ENCODE data around the gene SH3PXD2A. TPM values are rescaled to one million over a fixed set of nuclear protein-coding genes. Genes with fewer than 3 reads are reported as not detected.
A peak's percentile ranks its signal among the peaks of the same experiment; 100 is the strongest.

The SH3PXD2A gene
- total RNA-seq, 1 experiment from 2014 or later: 0.07 TPM

DNA sequence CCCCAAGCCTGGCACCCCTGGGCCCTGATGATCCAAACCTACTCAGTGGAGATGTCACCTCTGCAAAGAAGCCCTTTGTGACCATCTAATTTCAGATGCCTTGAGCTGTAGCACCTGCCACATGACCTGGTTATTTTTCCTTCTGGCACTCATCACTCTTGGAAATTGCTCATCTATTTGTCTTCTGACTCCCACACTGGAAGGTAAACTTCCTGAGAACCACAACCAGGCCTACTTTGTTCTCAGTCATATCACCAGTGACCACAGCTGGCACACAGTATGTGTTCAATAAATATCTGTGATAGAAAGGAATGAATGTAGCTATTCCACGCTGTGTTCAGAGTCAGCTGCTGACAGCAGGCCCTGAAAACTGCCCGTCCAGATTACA is 97.1 kb downstream of the SH3PXD2A start:
- no peak overlapping the region for H3K27ac ChIP-seq (ENCODE audit: low read length)
- no peaks in the 10 kb centered on the region for H3K79me2 ChIP-seq (ENCODE audit: low read length)
- H3K36me3 ChIP-seq (ENCODE audit: insufficient read depth, low read length): no peaks in the 10 kb centered on the region
- H3K9me3 ChIP-seq (ENCODE audit: low read length): no peaks in the 10 kb centered on the region
- no peak overlapping the region for H3K9ac ChIP-seq (ENCODE audit: low read length)
- H4K20me1 ChIP-seq (ENCODE audit: insufficient read depth, low read depth, low read length): no peaks in the 10 kb centered on the region
- H3K9me2 ChIP-seq (replicated peaks; ENCODE audit: insufficient read depth, low read length): no peaks in the 10 kb centered on the region
- H3K4me2 ChIP-seq (ENCODE audit: low read depth, low read length, poor library complexity, severe bottlenecking): no peak overlapping the region
- H2AFZ ChIP-seq (ENCODE audit: low read length): no peak overlapping the region
- no peak overlapping the region for H3K4me3 ChIP-seq (ENCODE audit: low read length)
- peaks cover 5% of the 10 kb centered on the region for H3K4me1 ChIP-seq (ENCODE audit: low read length)
- DNase-seq: no peak
- no peaks in the 10 kb centered on the region for H3K27me3 ChIP-seq (ENCODE audit: low read length)

DNA sequence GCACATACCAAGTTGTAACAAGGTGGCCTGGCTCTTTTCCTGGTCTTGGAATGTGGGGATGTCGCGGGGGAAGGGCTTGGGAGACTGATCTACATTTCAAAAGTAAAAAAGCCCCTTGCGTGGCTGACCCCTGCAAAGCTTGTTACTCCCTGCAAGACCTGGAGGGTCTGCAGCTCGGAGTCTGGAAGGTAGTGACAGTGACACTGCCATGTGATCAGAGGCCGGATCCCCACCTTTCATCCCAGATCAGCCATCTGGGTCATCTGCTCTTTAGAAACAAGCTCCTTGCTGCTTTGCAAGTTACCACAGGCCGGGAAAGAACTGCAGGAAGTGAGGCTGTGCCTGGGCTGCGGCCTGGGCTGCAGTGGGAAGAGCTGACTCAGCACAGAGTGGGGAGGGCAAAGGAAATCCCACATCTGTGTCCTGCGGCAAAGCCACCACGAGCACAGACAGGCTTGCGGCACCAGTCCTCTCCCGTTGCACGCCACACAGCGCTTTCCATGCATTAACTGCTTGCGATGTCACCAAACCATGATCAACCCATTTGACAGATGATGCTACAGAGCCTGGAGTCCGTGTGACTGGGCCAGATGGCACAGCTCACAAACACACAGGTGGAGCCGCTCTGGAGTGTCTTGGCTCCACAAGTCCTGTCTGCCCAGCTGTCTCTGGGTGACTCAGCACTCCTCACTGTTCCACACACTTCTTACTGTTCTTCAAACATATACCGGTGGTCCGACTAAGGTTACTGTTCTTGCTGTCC is 97.7 kb downstream of the SH3PXD2A start:
- DNase-seq: no peak
- H3K9me3 ChIP-seq (ENCODE audit: low read length): no peaks in the 10 kb centered on the region
- no peak overlapping the region for H3K9ac ChIP-seq (ENCODE audit: low read length)
- no peaks in the 10 kb centered on the region for H3K9me2 ChIP-seq (replicated peaks; ENCODE audit: insufficient read depth, low read length)
- H3K79me2 ChIP-seq (ENCODE audit: low read length): no peaks in the 10 kb centered on the region
- H4K20me1 ChIP-seq (ENCODE audit: insufficient read depth, low read depth, low read length): no peaks in the 10 kb centered on the region
- H3K4me1 ChIP-seq (ENCODE audit: low read length): no peaks in the 10 kb centered on the region; the same call in 1 of the 2 replicates
- H3K27ac ChIP-seq (ENCODE audit: low read length): no peak overlapping the region
- no peaks in the 10 kb centered on the region for H3K27me3 ChIP-seq (ENCODE audit: low read length)
- H3K36me3 ChIP-seq (ENCODE audit: insufficient read depth, low read length): no peaks in the 10 kb centered on the region
- H3K4me3 ChIP-seq (ENCODE audit: low read length): no peak overlapping the region
- H3K4me2 ChIP-seq (ENCODE audit: low read depth, low read length, poor library complexity, severe bottlenecking): no peak overlapping the region
- no peak overlapping the region for H2AFZ ChIP-seq (ENCODE audit: low read length)

DNA sequence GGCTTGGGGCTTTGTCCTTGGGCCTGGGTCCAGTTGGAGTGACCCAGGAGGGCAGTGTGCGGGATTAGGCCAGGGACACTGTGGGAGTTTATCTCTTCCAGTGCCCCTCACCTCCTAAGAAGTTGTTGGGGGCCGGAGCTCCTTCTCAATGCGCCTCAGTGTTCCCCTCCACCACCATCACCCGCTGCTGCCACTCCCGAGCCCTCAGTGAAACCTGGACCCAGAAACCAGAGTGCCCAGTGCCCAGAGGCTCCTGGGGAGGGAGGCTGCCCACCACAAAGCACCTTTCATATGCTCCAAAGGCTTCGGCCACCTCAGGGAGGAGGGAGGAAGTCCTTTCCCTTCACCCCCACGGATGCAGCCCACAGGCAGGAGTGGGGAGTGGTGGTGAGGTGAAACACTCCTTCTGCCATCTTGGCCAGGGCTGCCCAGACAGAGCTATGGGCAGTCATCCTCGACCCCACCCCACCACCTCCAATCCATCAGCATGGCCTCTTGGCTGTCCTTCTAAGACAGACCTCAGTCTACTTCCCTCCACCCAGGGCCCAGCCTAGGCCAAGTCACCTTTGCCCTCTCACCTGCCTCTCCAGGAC is 99.0 kb downstream of the SH3PXD2A start:
- Histone ChIP-seq H2AFZ (ENCODE audit: low read length) (no peak overlapping the region), H3K9me3 (ENCODE audit: low read length) (peaks cover 7% of the 10 kb centered on the region), H3K27ac (ENCODE audit: low read length) (no peak overlapping the region), H3K4me2 (ENCODE audit: low read depth, low read length, poor library complexity, severe bottlenecking) (no peak overlapping the region), H3K4me3 (ENCODE audit: low read length) (no peak overlapping the region), H3K9ac (ENCODE audit: low read length) (no peak overlapping the region), H3K4me1 (ENCODE audit: low read length) (no peaks in the 10 kb centered on the region; the same call in 1 of the 2 replicates), H3K27me3 (ENCODE audit: low read length) (no peaks in the 10 kb centered on the region; the same call in 1 of the 2 replicates), H3K36me3 (ENCODE audit: insufficient read depth, low read length) (no peaks in the 10 kb centered on the region), H4K20me1 (ENCODE audit: insufficient read depth, low read depth, low read length) (no peaks in the 10 kb centered on the region), H3K79me2 (ENCODE audit: low read length) (no peaks in the 10 kb centered on the region), H3K9me2 (replicated peaks; ENCODE audit: insufficient read depth, low read length) (no peaks in the 10 kb centered on the region)
- no peak for DNase-seq

DNA sequence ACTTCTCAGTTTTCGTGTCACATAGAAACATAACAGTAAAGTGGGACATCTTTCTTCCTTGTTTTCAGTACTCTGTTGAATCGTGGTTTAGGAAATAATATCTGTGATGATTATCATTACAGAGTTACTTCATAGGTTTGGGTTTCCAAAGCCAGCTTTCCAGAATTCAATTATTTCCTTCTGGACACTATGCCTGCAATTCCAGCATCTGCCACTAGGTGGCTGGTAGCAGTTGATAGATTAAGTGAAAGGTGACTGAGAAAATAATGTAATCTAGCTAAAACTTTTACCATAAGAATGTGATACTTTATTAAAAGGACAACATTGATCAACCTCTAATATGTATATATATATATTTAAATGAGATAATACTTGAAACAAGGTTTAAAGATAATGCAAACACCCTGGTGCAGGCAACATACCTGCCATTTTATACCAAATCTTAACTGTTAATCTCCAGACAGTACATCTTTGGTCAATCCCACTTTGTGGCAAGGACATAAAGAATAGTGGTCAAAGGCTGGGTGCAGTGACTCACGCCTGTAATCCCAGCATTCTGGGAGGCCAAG is 102.6 kb downstream of the SH3PXD2A start:
- DNase-seq: peak; percentile 73
- H3K36me3 ChIP-seq (ENCODE audit: insufficient read depth, low read length): no peaks in the 10 kb centered on the region
- H3K27me3 ChIP-seq (ENCODE audit: low read length): no peaks in the 10 kb centered on the region; the same call in 1 of the 2 replicates
- H3K9ac ChIP-seq (ENCODE audit: low read length): no peak overlapping the region
- no peak overlapping the region for H3K27ac ChIP-seq (ENCODE audit: low read length)
- no peaks in the 10 kb centered on the region for H3K9me2 ChIP-seq (replicated peaks; ENCODE audit: insufficient read depth, low read length)
- no peak overlapping the region for H2AFZ ChIP-seq (ENCODE audit: low read length)
- no peaks in the 10 kb centered on the region for H3K4me1 ChIP-seq (ENCODE audit: low read length)
- H4K20me1 ChIP-seq (ENCODE audit: insufficient read depth, low read depth, low read length): no peaks in the 10 kb centered on the region
- H3K9me3 ChIP-seq (ENCODE audit: low read length): peaks cover 7% of the 10 kb centered on the region
- H3K4me2 ChIP-seq (ENCODE audit: low read depth, low read length, poor library complexity, severe bottlenecking): no peak overlapping the region
- no peak overlapping the region for H3K4me3 ChIP-seq (ENCODE audit: low read length)
- H3K79me2 ChIP-seq (ENCODE audit: low read length): no peaks in the 10 kb centered on the region

DNA sequence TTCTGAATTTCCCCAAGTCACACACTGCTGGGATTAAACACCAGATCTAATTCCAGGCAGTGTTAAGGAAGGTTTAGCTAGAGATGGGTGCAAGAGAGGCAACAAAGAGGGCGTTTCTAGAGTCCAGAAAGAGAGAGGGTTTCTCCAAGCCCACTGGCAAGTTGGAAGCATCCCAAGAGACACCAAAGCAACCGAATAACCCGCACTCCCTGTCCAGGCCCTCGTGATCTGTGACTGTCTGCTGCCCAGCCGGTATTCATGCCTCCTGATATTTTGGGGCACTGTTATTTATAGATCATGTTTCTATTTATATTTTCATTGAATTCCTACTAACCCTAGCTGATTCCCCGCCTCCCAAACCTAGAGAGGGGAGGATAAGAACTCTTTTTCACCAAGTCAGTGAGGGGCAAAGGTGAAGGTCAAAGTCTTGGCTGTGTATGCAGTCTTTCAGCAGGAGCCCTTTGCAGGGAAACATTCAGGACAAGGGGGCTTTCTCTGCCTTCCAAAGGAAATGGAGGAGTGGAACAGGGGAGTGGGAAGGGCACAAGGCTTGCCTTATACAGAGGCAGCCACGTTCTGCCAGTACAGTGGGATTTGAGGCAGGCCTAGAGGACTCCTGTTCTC is 103.6 kb downstream of the SH3PXD2A start:
- Histone ChIP-seq H3K4me3 (ENCODE audit: low read length) (no peak overlapping the region), H4K20me1 (ENCODE audit: insufficient read depth, low read depth, low read length) (no peaks in the 10 kb centered on the region), H3K27ac (ENCODE audit: low read length) (no peak overlapping the region), H3K79me2 (ENCODE audit: low read length) (no peaks in the 10 kb centered on the region), H3K27me3 (ENCODE audit: low read length) (no peaks in the 10 kb centered on the region; the same call in 1 of the 2 replicates), H3K4me1 (ENCODE audit: low read length) (no peaks in the 10 kb centered on the region), H3K4me2 (ENCODE audit: low read depth, low read length, poor library complexity, severe bottlenecking) (no peak overlapping the region), H3K9me3 (ENCODE audit: low read length) (peaks cover 7% of the 10 kb centered on the region), H3K36me3 (ENCODE audit: insufficient read depth, low read length) (no peaks in the 10 kb centered on the region), H3K9me2 (replicated peaks; ENCODE audit: insufficient read depth, low read length) (no peaks in the 10 kb centered on the region), H3K9ac (ENCODE audit: low read length) (no peak overlapping the region), H2AFZ (ENCODE audit: low read length) (no peak overlapping the region)
- no peak for DNase-seq

DNA sequence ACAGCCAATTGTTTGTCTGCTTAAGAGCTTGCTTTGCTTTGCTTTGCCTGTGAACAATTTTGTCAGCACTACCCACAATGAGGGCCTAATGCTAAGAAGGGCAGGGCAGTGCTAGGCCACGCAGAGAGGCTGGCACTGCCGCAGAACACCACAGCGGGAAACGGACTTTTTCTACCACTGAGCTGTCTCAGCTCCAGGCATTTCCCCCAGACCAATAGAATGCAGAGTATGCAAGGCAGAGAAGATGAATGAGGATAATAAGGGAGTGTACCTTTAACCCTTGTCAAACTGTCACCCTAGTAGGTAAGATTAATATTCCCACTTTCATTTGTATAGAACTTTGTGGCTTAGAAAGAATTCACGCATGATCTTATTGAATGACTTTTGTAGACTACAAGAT is 104.5 kb downstream of the SH3PXD2A start:
- H3K9ac ChIP-seq (ENCODE audit: low read length): no peak overlapping the region
- H2AFZ ChIP-seq (ENCODE audit: low read length): no peak overlapping the region
- no peaks in the 10 kb centered on the region for H3K79me2 ChIP-seq (ENCODE audit: low read length)
- no peaks in the 10 kb centered on the region; the same call in 1 of the 2 replicates for H3K27me3 ChIP-seq (ENCODE audit: low read length)
- peaks cover 7% of the 10 kb centered on the region for H3K9me3 ChIP-seq (ENCODE audit: low read length)
- no peaks in the 10 kb centered on the region for H3K36me3 ChIP-seq (ENCODE audit: insufficient read depth, low read length)
- H3K4me2 ChIP-seq (ENCODE audit: low read depth, low read length, poor library complexity, severe bottlenecking): no peak overlapping the region
- no peaks in the 10 kb centered on the region for H4K20me1 ChIP-seq (ENCODE audit: insufficient read depth, low read depth, low read length)
- DNase-seq: no peak
- H3K27ac ChIP-seq (ENCODE audit: low read length): no peak overlapping the region
- no peaks in the 10 kb centered on the region for H3K4me1 ChIP-seq (ENCODE audit: low read length)
- no peaks in the 10 kb centered on the region for H3K9me2 ChIP-seq (replicated peaks; ENCODE audit: insufficient read depth, low read length)
- no peak overlapping the region for H3K4me3 ChIP-seq (ENCODE audit: low read length)

DNA sequence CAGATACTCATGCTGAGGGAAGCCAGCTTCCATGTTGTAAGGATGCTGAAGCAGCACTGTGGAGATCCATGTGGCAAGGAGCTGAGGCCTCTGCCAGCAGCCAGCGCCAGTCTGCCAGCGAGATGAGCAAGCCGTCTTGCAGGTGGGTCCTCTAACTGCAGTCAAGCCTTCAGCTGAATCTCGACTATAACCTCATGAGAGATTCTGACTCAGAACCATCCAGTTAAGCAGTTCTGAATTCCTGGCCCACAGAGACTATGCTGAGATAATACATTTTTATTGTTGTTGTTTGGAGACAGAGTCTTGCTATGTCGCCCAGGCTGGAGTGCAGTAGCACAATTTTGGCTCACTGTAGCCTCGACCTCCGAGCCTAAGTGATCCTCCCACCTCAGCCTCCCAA is 105.6 kb downstream of the SH3PXD2A start:
- H3K9me3 ChIP-seq (ENCODE audit: low read length): peaks cover 7% of the 10 kb centered on the region
- no peaks in the 10 kb centered on the region for H3K36me3 ChIP-seq (ENCODE audit: insufficient read depth, low read length)
- no peak for DNase-seq
- no peak overlapping the region for H2AFZ ChIP-seq (ENCODE audit: low read length)
- H3K9ac ChIP-seq (ENCODE audit: low read length): no peak overlapping the region
- no peaks in the 10 kb centered on the region for H3K9me2 ChIP-seq (replicated peaks; ENCODE audit: insufficient read depth, low read length)
- no peaks in the 10 kb centered on the region; the same call in 1 of the 2 replicates for H3K27me3 ChIP-seq (ENCODE audit: low read length)
- no peaks in the 10 kb centered on the region for H4K20me1 ChIP-seq (ENCODE audit: insufficient read depth, low read depth, low read length)
- no peaks in the 10 kb centered on the region for H3K79me2 ChIP-seq (ENCODE audit: low read length)
- H3K4me3 ChIP-seq (ENCODE audit: low read length): no peak overlapping the region
- H3K27ac ChIP-seq (ENCODE audit: low read length): no peak overlapping the region
- H3K4me2 ChIP-seq (ENCODE audit: low read depth, low read length, poor library complexity, severe bottlenecking): no peak overlapping the region
- H3K4me1 ChIP-seq (ENCODE audit: low read length): no peaks in the 10 kb centered on the region

DNA sequence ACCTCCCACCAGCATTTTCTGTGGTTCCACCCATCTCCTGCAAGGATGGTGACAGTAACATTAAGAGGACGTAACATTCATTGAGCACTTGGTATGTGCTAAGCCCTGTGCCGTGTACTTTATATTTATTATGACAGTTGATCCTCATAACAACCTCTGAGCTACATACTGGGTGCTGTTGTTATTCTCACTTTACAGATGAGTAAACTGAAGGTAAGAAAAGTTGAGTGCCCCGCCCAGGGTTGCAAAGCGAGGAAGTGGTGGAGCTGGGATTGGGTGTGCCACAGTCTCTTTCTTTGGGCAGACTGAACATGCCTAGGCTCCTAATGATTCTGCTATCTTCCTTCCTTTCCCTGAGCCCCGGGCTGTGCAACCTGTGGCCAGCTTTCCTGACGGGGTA is 107.4 kb downstream of the SH3PXD2A start:
- Histone ChIP-seq H3K9me2 (replicated peaks; ENCODE audit: insufficient read depth, low read length) (no peaks in the 10 kb centered on the region), H3K4me1 (ENCODE audit: low read length) (no peaks in the 10 kb centered on the region), H3K4me2 (ENCODE audit: low read depth, low read length, poor library complexity, severe bottlenecking) (no peak overlapping the region), H3K4me3 (ENCODE audit: low read length) (no peak overlapping the region), H3K9me3 (ENCODE audit: low read length) (peaks cover 7% of the 10 kb centered on the region), H2AFZ (ENCODE audit: low read length) (no peak overlapping the region), H3K27me3 (ENCODE audit: low read length) (no peaks in the 10 kb centered on the region; the same call in 1 of the 2 replicates), H3K9ac (ENCODE audit: low read length) (no peak overlapping the region), H3K27ac (ENCODE audit: low read length) (no peak overlapping the region), H4K20me1 (ENCODE audit: insufficient read depth, low read depth, low read length) (no peaks in the 10 kb centered on the region), H3K79me2 (ENCODE audit: low read length) (no peaks in the 10 kb centered on the region), H3K36me3 (ENCODE audit: insufficient read depth, low read length) (no peaks in the 10 kb centered on the region)
- no peak for DNase-seq

All from Karpas-422 (cell line).